ENCODE results near the gene ARMCX5.

Gene ARMCX5

GRCh38 chrX:102599084-102599950, at the start of gene ARMCX5:
ARMCX5 (plus strand) TSS chrX:102599515; CDS start chrX:102602142, 2,627 bp downstream.
- DNase-seq (ENCODE audit: low read depth, low spot score): peak; percentile 59

GRCh38 chrX:102558607-102559006, 40.7 kb upstream of the ARMCX5 start:
- DNase-seq (ENCODE audit: low read depth, low spot score): no peak

- no peak for DNase-seq (ENCODE audit: low read depth, low spot score)
These were observed 38.8 kb upstream of the ARMCX5 start for GRCh38 chrX:102560423-102561068.

GRCh38 chrX:102580891-102581290, 18.4 kb upstream of the ARMCX5 start:
- no peak for DNase-seq (ENCODE audit: low read depth, low spot score)

GRCh38 chrX:102593367-102593766, 5.9 kb upstream of the ARMCX5 start:
- DNase-seq (ENCODE audit: low read depth, low spot score): no peak

GRCh38 chrX:102599951-102600579, 750 bp downstream of the ARMCX5 start:
- no peak for DNase-seq (ENCODE audit: low read depth, low spot score)

GRCh38 chrX:102604327-102604726, 5.0 kb downstream of the ARMCX5 start:
- DNase-seq (ENCODE audit: low read depth, low spot score): no peak

- DNase-seq (ENCODE audit: low read depth, low spot score): no peak
These were observed 6.8 kb downstream of the ARMCX5 start for GRCh38 chrX:102606115-102606514.

- no peak for DNase-seq (ENCODE audit: low read depth, low spot score)
These were observed 11.6 kb downstream of the ARMCX5 start for GRCh38 chrX:102610905-102611304.

GRCh38 chrX:102624105-102624504, 24.8 kb downstream of the ARMCX5 start:
- no peak for DNase-seq (ENCODE audit: low read depth, low spot score)

- DNase-seq (ENCODE audit: low read depth, low spot score): no peak
These were observed 28.3 kb downstream of the ARMCX5 start for GRCh38 chrX:102627640-102628039.

- DNase-seq (ENCODE audit: low read depth, low spot score): no peak
These were observed 38.2 kb downstream of the ARMCX5 start for GRCh38 chrX:102637561-102637960.

- DNase-seq (ENCODE audit: low read depth, low spot score): no peak
These were observed 51.6 kb downstream of the ARMCX5 start for GRCh38 chrX:102650903-102651241.

- DNase-seq (ENCODE audit: low read depth, low spot score): no peak
These were observed 52.1 kb downstream of the ARMCX5 start, which contains the start of gene GPRASP1 for GRCh38 chrX:102651242-102652011. GPRASP1 (plus strand) TSS chrX:102651483; CDS start chrX:102653914, 2,431 bp downstream.

- no peak for DNase-seq (ENCODE audit: low read depth, low spot score)
These were observed 52.8 kb downstream of the ARMCX5 start for GRCh38 chrX:102652031-102652688.

All from iPS DF 19.7 (cell line).